GM12891 (cell line): ENCODE results near the gene SNX9.
"Not testable (repeated sequence)": the region's sequence is repeated elsewhere in the genome, so short reads cannot be mapped to it uniquely, and the experiment has no call there.

ENCODE experiments used
- DNase-seq: peaks from one replicate; pipeline ENCODE4 v3.0.0; 2011; ENCODE audit warnings: low spot score; ENCODE audit not compliant: insufficient read length
- FAIRE-seq: peaks from 2 replicates; lab custom pipeline; 2011; peaks lifted over from hg19 to GRCh38; lab: Jason Lieb, UNC
- PAX5 ChIP-seq: IDR thresholded peaks from 2 replicates; pipeline ENCODE4 v1.6.1; 2011; ENCODE audit warnings: low read length, moderate library complexity, mild to moderate bottlenecking; ENCODE audit not compliant: insufficient read depth, severe bottlenecking
- POLR2A ChIP-seq: IDR thresholded peaks from 2 replicates; pipeline ENCODE4 v1.6.1; 2011; ENCODE audit warnings: low read depth, low read length, control low read depth
- POLR2AphosphoS5 ChIP-seq: IDR thresholded peaks from 2 replicates; pipeline ENCODE4 v1.6.1; 2011; ENCODE audit warnings: low read depth, low read length, control low read depth
- POU2F2 ChIP-seq: IDR thresholded peaks from 2 replicates; pipeline ENCODE4 v1.6.1; 2011; ENCODE audit warnings: low read depth, mild to moderate bottlenecking, control low read depth, low read length, moderate library complexity
- SPI1 ChIP-seq: IDR thresholded peaks from 2 replicates; pipeline ENCODE4 v1.6.1; 2011; ENCODE audit warnings: low read depth, low read length, control low read depth
- TAF1 ChIP-seq: IDR thresholded peaks from 2 replicates; pipeline ENCODE4 v1.6.1; 2011; ENCODE audit warnings: low read depth, low read length, control low read depth

The SNX9 gene

GRCh38 chr6:157788180-157788579 is 34.9 kb upstream of the SNX9 start:
- DNase-seq (no peak), FAIRE-seq (no peak)
- no peak for TF ChIP-seq POLR2A
- no peak for TF ChIP-seq TAF1
- no peak for TF ChIP-seq POU2F2
- TF ChIP-seq PAX5: no peak
- TF ChIP-seq POLR2AphosphoS5: no peak
- TF ChIP-seq SPI1: no peak

DNA sequence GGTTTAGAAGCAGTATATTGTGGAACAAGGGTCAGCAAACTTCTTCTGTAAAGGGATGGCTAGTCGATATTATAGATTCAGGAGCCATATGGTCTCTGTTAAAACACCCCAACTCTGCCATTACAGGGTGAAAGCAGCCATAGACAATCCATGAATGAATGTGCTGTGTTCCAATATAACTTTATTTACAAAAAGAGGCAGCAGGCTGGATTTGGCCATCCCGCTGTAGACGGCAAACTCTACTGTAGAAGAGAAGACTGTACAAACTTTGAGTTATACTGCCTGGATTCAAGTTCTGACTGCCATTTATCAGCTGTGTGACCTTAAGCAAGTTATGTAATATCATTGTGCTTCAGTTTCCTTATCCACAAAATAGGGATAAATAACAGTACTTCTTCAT is 33.7 kb upstream of the SNX9 start:
- no peak for TF ChIP-seq SPI1
- no peak for FAIRE-seq
- no peak for DNase-seq

- DNase-seq: no peak
- TF ChIP-seq TAF1: no peak
- TF ChIP-seq SPI1: no peak
- TF ChIP-seq POLR2A: no peak
- TF ChIP-seq PAX5: no peak
- TF ChIP-seq POU2F2: no peak
- no peak for TF ChIP-seq POLR2AphosphoS5
- FAIRE-seq: peak; percentile 23
Measured at GRCh38 chr6:157789861-157790260, 33.2 kb upstream of the SNX9 start.

DNA sequence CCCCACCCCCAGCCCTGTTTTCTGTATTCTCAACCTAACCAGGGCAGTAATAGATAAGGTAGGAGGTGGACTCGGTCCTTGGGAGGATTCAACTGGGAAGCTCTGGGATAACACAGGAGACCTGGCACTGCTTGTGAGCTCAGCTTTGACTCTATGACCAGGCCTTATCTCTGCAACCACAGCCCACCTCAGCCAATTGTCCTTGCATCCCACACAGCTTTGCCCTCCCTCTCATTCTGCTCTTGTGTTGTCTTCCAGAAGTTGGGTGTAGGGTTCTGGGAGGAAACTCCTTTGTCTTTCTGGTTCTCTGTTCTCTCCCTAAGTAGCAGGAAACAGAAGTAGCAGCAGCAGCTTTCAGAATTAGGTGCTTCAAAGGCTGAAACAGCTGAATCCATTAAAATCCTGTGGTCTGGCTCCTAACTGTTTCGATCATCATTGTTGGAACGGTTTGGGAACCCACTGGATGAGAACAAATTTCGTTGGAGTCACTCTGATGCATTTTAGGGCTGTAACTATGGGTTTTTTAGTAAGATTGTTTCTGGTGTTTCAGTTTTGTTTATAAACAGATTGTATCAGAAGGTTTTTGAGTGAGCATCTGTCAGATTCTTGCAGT is 32.4 kb upstream of the SNX9 start:
- FAIRE-seq (no peak), DNase-seq (no peak)
- TF ChIP-seq SPI1 (no peak), POU2F2 (no peak), PAX5 (no peak), TAF1 (no peak), POLR2AphosphoS5 (no peak), POLR2A (no peak)

GRCh38 chr6:157791450-157791849 is 31.6 kb upstream of the SNX9 start:
- no peak for TF ChIP-seq SPI1
- no peak for TF ChIP-seq POLR2AphosphoS5
- TF ChIP-seq POU2F2: no peak
- no peak for TF ChIP-seq TAF1
- no peak for TF ChIP-seq POLR2A
- no peak for TF ChIP-seq PAX5
- no peak for DNase-seq
- no peak for FAIRE-seq

GRCh38 chr6:157792671-157793070 is 30.4 kb upstream of the SNX9 start:
- FAIRE-seq: no peak
- no peak for DNase-seq
- TF ChIP-seq POU2F2: no peak
- no peak for TF ChIP-seq TAF1

GRCh38 chr6:157794012-157794411 is 29.0 kb upstream of the SNX9 start:
- not testable (repeated sequence) for DNase-seq, FAIRE-seq

GRCh38 chr6:157795841-157796240 is 27.2 kb upstream of the SNX9 start:
- FAIRE-seq (no peak), DNase-seq (no peak)
- TF ChIP-seq POLR2A (no peak), PAX5 (no peak), POLR2AphosphoS5 (no peak), TAF1 (no peak), SPI1 (no peak), POU2F2 (no peak)

- no peak for DNase-seq
- TF ChIP-seq POLR2AphosphoS5: no peak
- peak; percentile 17; the same call in 1 of the 2 replicates for TF ChIP-seq SPI1
- no peak for TF ChIP-seq POLR2A
- TF ChIP-seq TAF1: no peak
- FAIRE-seq: no peak
Measured at GRCh38 chr6:157798851-157799250, 24.2 kb upstream of the SNX9 start.

DNA sequence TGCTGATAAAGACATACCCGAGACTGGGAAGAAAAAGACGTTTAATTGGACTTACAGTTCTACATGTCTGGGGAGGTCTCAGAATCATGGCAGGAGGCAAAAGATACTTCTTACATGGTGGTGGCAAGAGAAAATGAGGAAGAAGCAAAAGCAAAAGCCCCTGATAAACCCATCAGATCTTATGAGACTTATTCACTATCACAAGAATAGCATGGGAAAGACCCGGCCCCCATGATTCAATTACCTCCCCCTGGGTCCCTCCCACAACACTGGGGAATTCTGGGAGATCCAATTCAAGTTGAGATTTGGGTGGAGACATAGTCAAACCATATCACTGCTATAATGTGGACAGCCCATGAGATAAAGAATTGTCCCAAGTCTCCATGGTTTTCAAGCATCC is 23.5 kb upstream of the SNX9 start:
- FAIRE-seq, DNase-seq: not testable (repeated sequence)

DNA sequence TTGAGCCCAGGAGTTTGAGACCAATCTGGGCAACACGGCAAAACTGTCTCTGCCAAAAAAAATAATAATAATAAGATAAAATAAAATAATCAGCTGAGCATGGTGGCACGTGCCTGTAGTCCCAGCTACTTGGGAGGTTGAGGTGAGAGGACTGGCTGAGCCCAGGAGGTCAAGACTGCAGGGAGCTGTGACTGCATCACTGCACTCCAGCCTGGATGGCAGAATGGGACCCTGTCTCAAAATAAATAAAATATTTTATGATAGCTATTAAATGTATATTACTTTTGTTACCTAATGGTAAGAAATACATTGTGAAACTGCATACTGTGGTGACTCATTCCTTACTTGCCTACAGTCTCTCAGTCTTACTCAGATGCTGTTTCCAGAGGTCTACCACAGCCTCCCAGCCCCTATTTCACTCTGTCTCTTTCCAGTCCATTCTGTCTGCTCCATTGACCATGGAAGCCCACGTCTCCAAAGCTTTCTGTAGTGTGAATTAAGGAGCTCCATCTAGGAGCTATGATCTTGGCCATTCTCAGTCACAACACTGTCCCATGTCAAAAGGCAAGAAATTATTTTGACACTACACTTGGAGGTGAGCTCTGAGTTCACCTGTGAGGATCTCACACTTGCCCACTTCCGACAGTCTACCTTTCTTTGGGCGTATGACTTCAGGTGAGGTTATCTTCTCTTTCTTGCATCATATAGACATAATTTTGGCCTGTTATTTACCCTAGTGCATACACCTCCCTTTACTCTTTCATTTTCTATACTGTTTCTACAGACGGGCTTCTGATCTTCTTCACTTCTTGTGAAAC is 22.4 kb upstream of the SNX9 start:
- DNase-seq (peak; percentile 26), FAIRE-seq (peak; percentile 90)
- TF ChIP-seq PAX5: no peak
- TF ChIP-seq POU2F2: 0 out of 2 replicates have a peak, but pooled peaks have one; percentile 34
- TF ChIP-seq TAF1: no peak
